NCI-H2196 treated with DMSO at 0.1 percent for 48 hours (cell line): ENCODE measurements around the gene C16orf82.

Source experiments
- DNase-seq: peaks from one replicate; lab custom pipeline; 2025; ENCODE audit not compliant: unreplicated experiment; lab: John Stamatoyannopoulos, UW

C16orf82 gene

GRCh38 chr16:27066668-27067537, at the start of gene C16orf82:
C16orf82 (plus strand) TSS chr16:27066927.
- DNase-seq, result no peak

- DNase-seq, result no peak
Measured at GRCh38 chr16:27020031-27020430, 46.7 kb upstream of the C16orf82 start.

GRCh38 chr16:27024010-27024409, 42.7 kb upstream of the C16orf82 start:
- DNase-seq, result no peak

- no peak for DNase-seq
Measured at GRCh38 chr16:27025581-27025980, 41.1 kb upstream of the C16orf82 start.

GRCh38 chr16:27027971-27028370, 38.8 kb upstream of the C16orf82 start:
- no peak for DNase-seq

GRCh38 chr16:27028591-27029110, 38.1 kb upstream of the C16orf82 start:
- DNase-seq, result no peak

GRCh38 chr16:27029525-27029924, 37.2 kb upstream of the C16orf82 start:
- DNase-seq, result no peak

GRCh38 chr16:27033281-27033979, 33.3 kb upstream of the C16orf82 start:
- DNase-seq, result no peak

GRCh38 chr16:27040732-27041131, 26.0 kb upstream of the C16orf82 start:
- no peak for DNase-seq

- no peak for DNase-seq
Measured at GRCh38 chr16:27046958-27047518, 19.7 kb upstream of the C16orf82 start.

- DNase-seq, result no peak
Measured at GRCh38 chr16:27048316-27048715, 18.4 kb upstream of the C16orf82 start.

GRCh38 chr16:27049117-27049516, 17.6 kb upstream of the C16orf82 start:
- no peak for DNase-seq

GRCh38 chr16:27052007-27052406, 14.7 kb upstream of the C16orf82 start:
- DNase-seq, result no peak

GRCh38 chr16:27053996-27054395, 12.7 kb upstream of the C16orf82 start:
- DNase-seq, result no peak

GRCh38 chr16:27058299-27058698, 8.4 kb upstream of the C16orf82 start:
- DNase-seq, result no peak

GRCh38 chr16:27070776-27071175, 4.0 kb downstream of the C16orf82 start:
- DNase-seq, result no peak

GRCh38 chr16:27073733-27074132, 7.0 kb downstream of the C16orf82 start:
- DNase-seq, result no peak

- DNase-seq, result no peak
Measured at GRCh38 chr16:27080895-27081294, 14.2 kb downstream of the C16orf82 start.

- DNase-seq, result no peak
Measured at GRCh38 chr16:27083861-27084261, 17.1 kb downstream of the C16orf82 start.

GRCh38 chr16:27084307-27085028, 17.7 kb downstream of the C16orf82 start:
- no peak for DNase-seq

- DNase-seq, result no peak
Measured at GRCh38 chr16:27085182-27085581, 18.5 kb downstream of the C16orf82 start.
